H9 (cell line): ENCODE data around the gene TBX5. TPM values are rescaled to one million over a fixed set of nuclear protein-coding genes. Genes with fewer than 3 reads are reported as not detected.

Source experiments
- DNase-seq: peaks from one replicate; pipeline ENCODE4 v3.0.0-alpha.2; 2017
- H2AFZ ChIP-seq: one replicate; pipeline ENCODE4 v1.6.1; 2013; ENCODE audit warnings: mild to moderate bottlenecking, low read length, control low read depth, moderate library complexity
- H2AK5ac ChIP-seq: 2 replicates; pipeline ENCODE4 v1.6.1; 2013; ENCODE audit warnings: low read length, control low read depth, mixed read lengths; ENCODE audit not compliant: insufficient read length
- H2BK120ac ChIP-seq: one replicate; pipeline ENCODE4 v1.6.1; 2013; ENCODE audit warnings: low read depth, mild to moderate bottlenecking, low read length, control low read depth, inconsistent platforms; ENCODE audit not compliant: poor library complexity, severe bottlenecking
- H2BK12ac ChIP-seq: 2 replicates; pipeline ENCODE4 v1.6.1; 2013; ENCODE audit warnings: low read length, control low read depth, mixed read lengths, low read depth; ENCODE audit not compliant: insufficient read length
- H2BK15ac ChIP-seq: 2 replicates; pipeline ENCODE4 v1.6.1; 2013; ENCODE audit warnings: low read depth, low read length, control low read depth
- H2BK20ac ChIP-seq: one replicate; pipeline ENCODE4 v1.6.1; 2013; ENCODE audit warnings: low read depth, mild to moderate bottlenecking, low read length, control low read depth, inconsistent platforms; ENCODE audit not compliant: poor library complexity, severe bottlenecking
- H2BK5ac ChIP-seq: 2 replicates; pipeline ENCODE4 v1.6.1; 2013; ENCODE audit warnings: low read length, control low read depth, mixed read lengths; ENCODE audit not compliant: insufficient read length
- H3K14ac ChIP-seq: 2 replicates; pipeline ENCODE4 v1.6.1; 2013; ENCODE audit warnings: low read length, control low read depth; ENCODE audit not compliant: insufficient read depth
- H3K18ac ChIP-seq: 2 replicates; pipeline ENCODE4 v1.6.1; 2013; ENCODE audit warnings: low read depth, mild to moderate bottlenecking, mixed read lengths, low read length, control low read depth; ENCODE audit not compliant: insufficient read length
- H3K23ac ChIP-seq: 2 replicates; pipeline ENCODE4 v1.6.1; 2013; ENCODE audit warnings: low read length, control low read depth, mixed read lengths, low read depth; ENCODE audit not compliant: insufficient read length
- H3K23me2 ChIP-seq: 2 replicates; pipeline ENCODE4 v1.6.1; 2013; ENCODE audit warnings: low read depth, mild to moderate bottlenecking, mixed read lengths, low read length, control low read depth; ENCODE audit not compliant: insufficient read length, poor library complexity, severe bottlenecking
- H3K27ac ChIP-seq: 2 replicates; pipeline ENCODE4 v1.5.1; 2013; ENCODE audit warnings: low read length, control low read depth, mixed read lengths, low read depth; ENCODE audit not compliant: insufficient read length
- H3K27me3 ChIP-seq: 2 replicates; pipeline ENCODE4 v1.6.1; 2013; ENCODE audit warnings: low read length, control low read depth, inconsistent platforms; ENCODE audit not compliant: insufficient read depth
- H3K4ac ChIP-seq: 2 replicates; pipeline ENCODE4 v1.6.1; 2013; ENCODE audit warnings: low read depth, mild to moderate bottlenecking, control low read depth, inconsistent platforms, low read length, moderate library complexity
- H3K4me1 ChIP-seq: 2 replicates; pipeline ENCODE4 v1.6.1; 2013; ENCODE audit warnings: low read length, control low read depth, inconsistent platforms; ENCODE audit not compliant: insufficient read depth
- H3K4me2 ChIP-seq: 2 replicates; pipeline ENCODE4 v1.6.1; 2013; ENCODE audit warnings: low read length, control low read depth, mixed read lengths; ENCODE audit not compliant: insufficient read length, insufficient read depth
- H3K56ac ChIP-seq: 2 replicates; pipeline ENCODE4 v1.6.1; 2013; ENCODE audit warnings: low read depth, mild to moderate bottlenecking, mixed read lengths, low read length, control low read depth; ENCODE audit not compliant: insufficient read length
- H3K79me1 ChIP-seq: 2 replicates; pipeline ENCODE4 v1.6.1; 2013; ENCODE audit warnings: low read depth, mild to moderate bottlenecking, moderate library complexity, low read length, control low read depth, inconsistent platforms; ENCODE audit not compliant: insufficient read depth, poor library complexity, severe bottlenecking
- H3K79me2 ChIP-seq: 2 replicates; pipeline ENCODE4 v1.6.1; 2013; ENCODE audit warnings: low read length, control low read depth, inconsistent platforms; ENCODE audit not compliant: insufficient read depth
- H3K9ac ChIP-seq: 2 replicates; pipeline ENCODE4 v1.6.1; 2013; ENCODE audit warnings: low read length, control low read depth, mixed read lengths; ENCODE audit not compliant: insufficient read length; ENCODE audit errors: extremely low read depth
- H3K9me3 ChIP-seq: one replicate; pipeline ENCODE4 v1.6.1; 2013; ENCODE audit warnings: low read depth, low read length, inconsistent platforms; ENCODE audit not compliant: control insufficient read depth
- H3T11ph ChIP-seq: one replicate; pipeline ENCODE4 v1.6.1; 2013; ENCODE audit warnings: mild to moderate bottlenecking, low read length, control low read depth, inconsistent platforms
- H4K20me1 ChIP-seq: one replicate; pipeline ENCODE4 v1.6.1; 2013; ENCODE audit not compliant: control insufficient read depth, insufficient read length, insufficient read depth
- H4K5ac ChIP-seq: 2 replicates; pipeline ENCODE4 v1.6.1; 2013; ENCODE audit warnings: low read depth, mild to moderate bottlenecking, mixed read lengths, low read length, control low read depth; ENCODE audit not compliant: insufficient read length
- H4K8ac ChIP-seq: replicated peaks from 2 replicates; pipeline ENCODE4 v1.6.1; 2013; ENCODE audit warnings: low read length, control low read depth, mixed read lengths, low read depth; ENCODE audit not compliant: insufficient read length
- H4K91ac ChIP-seq: 2 replicates; pipeline ENCODE4 v1.6.1; 2013; ENCODE audit warnings: low read depth, mild to moderate bottlenecking, moderate library complexity, mixed read lengths, low read length, control low read depth; ENCODE audit not compliant: insufficient read length
- H3K27ac Mint-ChIP-seq, 3 experiments: 2 replicates in 2 of 3; 3 replicates in 1 of 3; pipeline ENCODE4 v1.8.0; 2020 to 2021; ENCODE audit warnings: mixed read lengths in 3 of 3, mild to moderate bottlenecking in 1 of 3, moderate library complexity in 1 of 3
- H3K27me3 Mint-ChIP-seq: 2 replicates; pipeline ENCODE4 v1.8.0; 2021; ENCODE audit warnings: low read depth, mild to moderate bottlenecking, moderate library complexity, mixed read lengths
- H3K36me3 Mint-ChIP-seq, 3 experiments: 2 replicates in 2 of 3; 3 replicates in 1 of 3; pipeline ENCODE4 v1.8.0; 2020 to 2021; ENCODE audit warnings: low read depth in 3 of 3, mixed read lengths in 3 of 3; ENCODE audit not compliant: insufficient read depth in 1 of 3
- H3K4me1 Mint-ChIP-seq, 2 experiments: 2 replicates each; pipeline ENCODE4 v1.8.0; 2020; ENCODE audit warnings: mixed read lengths in 2 of 2
- H3K4me3 Mint-ChIP-seq, 2 experiments: 2 replicates in 1 of 2; 3 replicates in 1 of 2; pipeline ENCODE4 v1.8.0; 2020 to 2021; ENCODE audit warnings: mild to moderate bottlenecking in 2 of 2, mixed read lengths in 2 of 2, moderate library complexity in 1 of 2
- H3K9me3 Mint-ChIP-seq, 2 experiments: 2 replicates in 1 of 2; 3 replicates in 1 of 2; pipeline ENCODE4 v1.8.0; 2020; ENCODE audit warnings: mild to moderate bottlenecking in 2 of 2, mixed read lengths in 2 of 2, moderate library complexity in 1 of 2
- CTCF ChIP-seq: fragments of 200-600 bp; sonication (generic); conservative IDR thresholded peaks from 3 replicates; pipeline ENCODE4 v1.8.0; 2021; ENCODE audit warnings: antibody characterized with exemption, mild to moderate bottlenecking
- WGBS: extraction: QIAGEN DNeasy Blood & Tissue Kit; methylation state at CpG from one replicate; pipeline ENCODE4 v1.1.7; 2013; ENCODE audit warnings: missing lambda C conversion rate, low lambda C conversion rate, mixed read lengths; ENCODE audit not compliant: insufficient read length; ENCODE audit errors: extremely low coverage; 5-methylcytosine and 5-hydroxymethylcytosine counted together
- total RNA-seq: library from RNA; stranded (reverse); gene quantifications from 2 replicates; pipeline ENCODE4 v1.2.1, GENCODE V29; 2021

The TBX5 gene
- total RNA-seq, 1 experiment from 2014 or later = not detected

- no peak overlapping the region for H4K5ac ChIP-seq
- Mint-ChIP-seq H3K9me3 (peaks cover 0 to 11% of the 10 kb centered on the region in 2 experiments; a peak in 2 of 5 replicates), H3K4me3 (peak overlapping the region in 1 of 2 experiments; percentile 65; a peak in 3 of 5 replicates), H3K4me1 (peaks cover 29 to 49% of the 10 kb centered on the region in 2 experiments), H3K27ac (no peak overlapping the region), H3K36me3 (no peaks in the 10 kb centered on the region), H3K27me3 (peaks cover 100% of the 10 kb centered on the region)
- no peak overlapping the region for H3K4ac ChIP-seq
- H3K56ac ChIP-seq = no peak overlapping the region
- H2BK12ac ChIP-seq = no peak overlapping the region
- no peak overlapping the region for H2BK120ac ChIP-seq
- no peaks in the 10 kb centered on the region for H3K79me1 ChIP-seq
- peak overlapping the region; percentile 54 for H3K4me2 ChIP-seq
- no peaks in the 10 kb centered on the region for H3K79me2 ChIP-seq
- no peak overlapping the region for H2AK5ac ChIP-seq
- H2AFZ ChIP-seq = no peak overlapping the region
- H4K91ac ChIP-seq = no peak overlapping the region
- H3T11ph ChIP-seq = no peak overlapping the region
- no peak overlapping the region for H3K9ac ChIP-seq
- no peak for TF ChIP-seq CTCF
- WGBS = no CpG with 5 or more reads among the region's 21 CpGs
- no peak overlapping the region for H3K14ac ChIP-seq
- no peak overlapping the region for H4K8ac ChIP-seq
- H3K27me3 ChIP-seq = peaks cover 100% of the 10 kb centered on the region
- no peak overlapping the region for H2BK5ac ChIP-seq
- no peak overlapping the region for H3K18ac ChIP-seq
- no peaks in the 10 kb centered on the region for H4K20me1 ChIP-seq
- DNase-seq = no peak
- H3K9me3 ChIP-seq = no peaks in the 10 kb centered on the region
- H3K4me1 ChIP-seq = no peaks in the 10 kb centered on the region; the same call in 1 of the 2 replicates
- no peak overlapping the region for H3K27ac ChIP-seq
- no peak overlapping the region for H2BK20ac ChIP-seq
- H3K23ac ChIP-seq = no peak overlapping the region
- no peaks in the 10 kb centered on the region for H3K23me2 ChIP-seq
- no peak overlapping the region for H2BK15ac ChIP-seq
Observed at GRCh38 chr12:114408471-114408885, 2.5 kb upstream of the TBX5 start.
